Kidney capillary endothelial cell (primary cell): Measurements from ENCODE around the gene TIGD4.

Source experiments
- DNase-seq: peaks from one replicate; pipeline ENCODE4 v3.0.0-alpha.2; 2018; ENCODE audit warnings: low spot score

Gene TIGD4

DNA sequence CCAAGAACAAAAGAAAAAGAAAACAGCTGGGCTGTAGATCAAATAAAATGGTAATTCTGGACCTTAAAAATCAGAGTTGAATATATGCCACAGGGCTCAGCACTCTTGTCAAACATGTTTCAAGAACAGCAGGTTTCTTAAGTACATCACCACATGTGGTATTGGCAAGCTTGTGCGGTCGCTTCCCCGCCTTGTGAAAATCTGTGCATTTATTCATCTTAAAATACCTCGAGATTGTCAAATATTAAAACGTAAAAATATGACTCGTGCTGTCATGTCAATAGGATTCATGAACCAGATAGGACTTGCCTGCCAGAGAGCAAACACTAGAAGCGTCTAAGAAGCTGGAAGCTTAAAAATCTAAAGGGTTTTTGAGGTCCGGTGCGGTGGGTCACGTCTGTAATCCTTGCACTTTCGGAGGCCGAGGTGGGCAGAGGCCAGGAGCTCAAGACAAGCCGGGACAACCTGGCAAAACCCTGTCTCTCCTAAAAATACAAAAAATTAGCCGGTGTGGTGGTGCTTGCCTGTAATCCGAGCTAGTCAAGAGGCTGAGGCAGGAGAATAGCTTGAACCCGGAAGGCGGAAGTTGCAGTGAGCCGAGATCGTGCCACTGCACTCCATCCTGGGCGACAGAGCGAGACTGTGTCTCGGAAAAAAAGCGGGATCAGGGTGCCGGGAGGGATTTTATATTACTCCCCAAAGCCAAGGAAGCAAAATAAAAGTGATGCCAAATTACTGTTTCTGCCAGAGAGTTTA is 59.6 kb downstream of the TIGD4 start:
- no peak for DNase-seq
